ENCODE data around the gene LGALS3BP. TPM values are rescaled to one million over a fixed set of nuclear protein-coding genes. Genes with fewer than 3 reads are reported as not detected.
A peak's percentile ranks its signal among the peaks of the same experiment; 100 is the strongest.

LGALS3BP gene
- total and polyA plus RNA-seq, 2 of the 13 experiments (the other 11 are each of a cell fraction or from before 2014, with no cell fraction given): 137 to 332 TPM

DNA sequence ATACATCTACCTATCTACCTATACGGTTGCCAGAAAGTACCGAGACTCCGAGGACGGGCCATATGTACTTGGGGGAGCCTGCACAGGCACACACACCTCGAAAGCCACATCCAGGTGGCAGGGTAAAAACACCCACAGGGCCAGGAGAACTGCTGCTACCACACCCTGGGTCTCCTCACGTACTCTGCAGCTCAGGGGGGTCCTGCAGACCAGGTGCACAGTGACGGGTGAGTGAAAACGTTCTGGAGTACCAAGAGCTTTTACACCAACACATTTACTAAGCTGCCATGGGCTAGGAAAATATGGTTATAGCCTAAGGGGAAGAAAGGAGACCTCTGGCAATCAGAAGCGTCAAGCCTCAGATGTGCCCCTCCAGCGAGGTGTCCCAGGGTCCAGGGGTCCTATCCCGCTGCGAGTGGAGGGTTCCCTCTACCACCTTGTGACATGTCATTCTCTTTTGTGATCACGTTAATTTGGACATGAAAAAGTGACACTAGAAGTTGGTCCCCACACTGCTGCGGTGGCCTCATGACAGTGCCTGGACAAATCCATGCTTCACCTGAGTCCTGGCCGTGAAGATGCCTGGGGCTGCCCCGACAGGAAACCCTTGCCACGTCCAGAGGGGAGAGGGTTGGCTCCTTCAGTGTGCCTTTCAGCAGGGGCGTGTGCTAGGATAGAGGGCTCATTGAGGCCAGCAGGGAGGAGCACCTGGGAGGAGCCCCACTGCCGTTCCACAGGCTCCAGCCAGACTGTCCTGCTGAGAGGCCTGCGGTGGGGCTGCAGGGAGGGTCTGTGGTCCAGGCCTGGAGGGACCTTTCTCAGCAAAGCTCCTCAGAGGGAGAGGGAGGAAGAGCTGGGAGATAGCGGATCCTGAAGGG is 28.0 kb upstream of the LGALS3BP start:
- BruUV-seq (replicated peaks): no TSS peak
- TF ChIP-seq ZNF350 (CRISPR knock-in tag; IDR thresholded peaks at IDR 0.05; ENCODE audit: borderline replicate concordance, low read depth) (peak; percentile 51; the same call in 1 of the 2 replicates), ZNF263 (CRISPR knock-in tag; IDR thresholded peaks at IDR 0.05) (peak; percentile 96), SIX1 (CRISPR knock-in tag; IDR thresholded peaks at IDR 0.05; ENCODE audit: borderline replicate concordance) (no peak), ZNF124 (CRISPR knock-in tag; IDR thresholded peaks at IDR 0.05) (no peak)
- TF ChIP-seq, protein P1, sequence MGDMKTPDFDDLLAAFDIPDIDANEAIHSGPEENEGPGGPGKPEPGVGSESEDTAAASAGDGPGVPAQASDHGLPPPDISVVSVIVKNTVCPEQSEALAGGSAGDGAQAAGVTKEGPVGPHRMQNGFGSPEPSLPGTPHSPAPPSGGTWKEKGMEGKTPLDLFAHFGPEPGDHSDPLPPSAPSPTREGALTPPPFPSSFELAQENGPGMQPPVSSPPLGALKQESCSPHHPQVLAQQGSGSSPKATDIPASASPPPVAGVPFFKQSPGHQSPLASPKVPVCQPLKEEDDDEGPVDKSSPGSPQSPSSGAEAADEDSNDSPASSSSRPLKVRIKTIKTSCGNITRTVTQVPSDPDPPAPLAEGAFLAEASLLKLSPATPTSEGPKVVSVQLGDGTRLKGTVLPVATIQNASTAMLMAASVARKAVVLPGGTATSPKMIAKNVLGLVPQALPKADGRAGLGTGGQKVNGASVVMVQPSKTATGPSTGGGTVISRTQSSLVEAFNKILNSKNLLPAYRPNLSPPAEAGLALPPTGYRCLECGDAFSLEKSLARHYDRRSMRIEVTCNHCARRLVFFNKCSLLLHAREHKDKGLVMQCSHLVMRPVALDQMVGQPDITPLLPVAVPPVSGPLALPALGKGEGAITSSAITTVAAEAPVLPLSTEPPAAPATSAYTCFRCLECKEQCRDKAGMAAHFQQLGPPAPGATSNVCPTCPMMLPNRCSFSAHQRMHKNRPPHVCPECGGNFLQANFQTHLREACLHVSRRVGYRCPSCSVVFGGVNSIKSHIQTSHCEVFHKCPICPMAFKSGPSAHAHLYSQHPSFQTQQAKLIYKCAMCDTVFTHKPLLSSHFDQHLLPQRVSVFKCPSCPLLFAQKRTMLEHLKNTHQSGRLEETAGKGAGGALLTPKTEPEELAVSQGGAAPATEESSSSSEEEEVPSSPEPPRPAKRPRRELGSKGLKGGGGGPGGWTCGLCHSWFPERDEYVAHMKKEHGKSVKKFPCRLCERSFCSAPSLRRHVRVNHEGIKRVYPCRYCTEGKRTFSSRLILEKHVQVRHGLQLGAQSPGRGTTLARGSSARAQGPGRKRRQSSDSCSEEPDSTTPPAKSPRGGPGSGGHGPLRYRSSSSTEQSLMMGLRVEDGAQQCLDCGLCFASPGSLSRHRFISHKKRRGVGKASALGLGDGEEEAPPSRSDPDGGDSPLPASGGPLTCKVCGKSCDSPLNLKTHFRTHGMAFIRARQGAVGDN (CRISPR knock-in tag; IDR thresholded peaks at IDR 0.05): 0 out of 2 replicates have a peak, but pooled peaks have one; percentile 9
- TF ChIP-seq, protein P2, sequence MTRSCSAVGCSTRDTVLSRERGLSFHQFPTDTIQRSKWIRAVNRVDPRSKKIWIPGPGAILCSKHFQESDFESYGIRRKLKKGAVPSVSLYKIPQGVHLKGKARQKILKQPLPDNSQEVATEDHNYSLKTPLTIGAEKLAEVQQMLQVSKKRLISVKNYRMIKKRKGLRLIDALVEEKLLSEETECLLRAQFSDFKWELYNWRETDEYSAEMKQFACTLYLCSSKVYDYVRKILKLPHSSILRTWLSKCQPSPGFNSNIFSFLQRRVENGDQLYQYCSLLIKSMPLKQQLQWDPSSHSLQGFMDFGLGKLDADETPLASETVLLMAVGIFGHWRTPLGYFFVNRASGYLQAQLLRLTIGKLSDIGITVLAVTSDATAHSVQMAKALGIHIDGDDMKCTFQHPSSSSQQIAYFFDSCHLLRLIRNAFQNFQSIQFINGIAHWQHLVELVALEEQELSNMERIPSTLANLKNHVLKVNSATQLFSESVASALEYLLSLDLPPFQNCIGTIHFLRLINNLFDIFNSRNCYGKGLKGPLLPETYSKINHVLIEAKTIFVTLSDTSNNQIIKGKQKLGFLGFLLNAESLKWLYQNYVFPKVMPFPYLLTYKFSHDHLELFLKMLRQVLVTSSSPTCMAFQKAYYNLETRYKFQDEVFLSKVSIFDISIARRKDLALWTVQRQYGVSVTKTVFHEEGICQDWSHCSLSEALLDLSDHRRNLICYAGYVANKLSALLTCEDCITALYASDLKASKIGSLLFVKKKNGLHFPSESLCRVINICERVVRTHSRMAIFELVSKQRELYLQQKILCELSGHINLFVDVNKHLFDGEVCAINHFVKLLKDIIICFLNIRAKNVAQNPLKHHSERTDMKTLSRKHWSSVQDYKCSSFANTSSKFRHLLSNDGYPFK (CRISPR knock-in tag; IDR thresholded peaks at IDR 0.05; ENCODE audit: borderline replicate concordance): 0 out of 2 replicates have a peak, but pooled peaks have one; percentile 8
- TF ChIP-seq, protein P3, sequence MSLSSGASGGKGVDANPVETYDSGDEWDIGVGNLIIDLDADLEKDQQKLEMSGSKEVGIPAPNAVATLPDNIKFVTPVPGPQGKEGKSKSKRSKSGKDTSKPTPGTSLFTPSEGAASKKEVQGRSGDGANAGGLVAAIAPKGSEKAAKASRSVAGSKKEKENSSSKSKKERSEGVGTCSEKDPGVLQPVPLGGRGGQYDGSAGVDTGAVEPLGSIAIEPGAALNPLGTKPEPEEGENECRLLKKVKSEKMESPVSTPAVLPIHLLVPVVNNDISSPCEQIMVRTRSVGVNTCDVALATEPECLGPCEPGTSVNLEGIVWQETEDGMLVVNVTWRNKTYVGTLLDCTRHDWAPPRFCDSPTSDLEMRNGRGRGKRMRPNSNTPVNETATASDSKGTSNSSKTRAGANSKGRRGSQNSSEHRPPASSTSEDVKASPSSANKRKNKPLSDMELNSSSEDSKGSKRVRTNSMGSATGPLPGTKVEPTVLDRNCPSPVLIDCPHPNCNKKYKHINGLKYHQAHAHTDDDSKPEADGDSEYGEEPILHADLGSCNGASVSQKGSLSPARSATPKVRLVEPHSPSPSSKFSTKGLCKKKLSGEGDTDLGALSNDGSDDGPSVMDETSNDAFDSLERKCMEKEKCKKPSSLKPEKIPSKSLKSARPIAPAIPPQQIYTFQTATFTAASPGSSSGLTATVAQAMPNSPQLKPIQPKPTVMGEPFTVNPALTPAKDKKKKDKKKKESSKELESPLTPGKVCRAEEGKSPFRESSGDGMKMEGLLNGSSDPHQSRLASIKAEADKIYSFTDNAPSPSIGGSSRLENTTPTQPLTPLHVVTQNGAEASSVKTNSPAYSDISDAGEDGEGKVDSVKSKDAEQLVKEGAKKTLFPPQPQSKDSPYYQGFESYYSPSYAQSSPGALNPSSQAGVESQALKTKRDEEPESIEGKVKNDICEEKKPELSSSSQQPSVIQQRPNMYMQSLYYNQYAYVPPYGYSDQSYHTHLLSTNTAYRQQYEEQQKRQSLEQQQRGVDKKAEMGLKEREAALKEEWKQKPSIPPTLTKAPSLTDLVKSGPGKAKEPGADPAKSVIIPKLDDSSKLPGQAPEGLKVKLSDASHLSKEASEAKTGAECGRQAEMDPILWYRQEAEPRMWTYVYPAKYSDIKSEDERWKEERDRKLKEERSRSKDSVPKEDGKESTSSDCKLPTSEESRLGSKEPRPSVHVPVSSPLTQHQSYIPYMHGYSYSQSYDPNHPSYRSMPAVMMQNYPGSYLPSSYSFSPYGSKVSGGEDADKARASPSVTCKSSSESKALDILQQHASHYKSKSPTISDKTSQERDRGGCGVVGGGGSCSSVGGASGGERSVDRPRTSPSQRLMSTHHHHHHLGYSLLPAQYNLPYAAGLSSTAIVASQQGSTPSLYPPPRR (CRISPR knock-in tag; IDR thresholded peaks at IDR 0.05; ENCODE audit: borderline replicate concordance): 0 out of 2 replicates have a peak, but pooled peaks have one; percentile 27
- Histone ChIP-seq H3K9me3 (ENCODE audit: low read length) (peaks cover 2% of the 10 kb centered on the region; the same call in 1 of the 2 replicates), H3K4me2 (ENCODE audit: low read depth, low read length) (peak overlapping the region; percentile 99), H3K27me3 (ENCODE audit: control insufficient read depth in 1 of 2, insufficient read depth in 2 of 2, low read length in 2 of 2) (peaks cover 0 to 2% of the 10 kb centered on the region in 2 experiments; a peak in 1 of 5 replicates), H3K27ac (ENCODE audit: extremely low read length, insufficient read depth, low read length) (no peak overlapping the region), H3K4me3 (replicated peaks in 1 of 3; ENCODE audit: insufficient read depth in 1 of 3, low read depth in 2 of 3, low read length in 3 of 3) (peak overlapping the region; percentile 95 to 98 (median 97); a peak in 3 of 6 replicates), H3K36me3 (replicated peaks in 1 of 2; ENCODE audit: control insufficient read depth in 1 of 2, insufficient read depth in 2 of 2, low read length in 2 of 2) (peaks cover 5 to 7% of the 10 kb centered on the region in 2 experiments; a peak in 2 of 5 replicates), H4K20me1 (ENCODE audit: insufficient read depth, low read length) (no peaks in the 10 kb centered on the region), H3K79me2 (ENCODE audit: insufficient read depth, low read length) (peaks cover 52% of the 10 kb centered on the region), H3K4me1 (ENCODE audit: insufficient read depth, low read length) (peaks cover 73% of the 10 kb centered on the region), H3K9ac (ENCODE audit: insufficient read depth, low read depth, low read length) (peak overlapping the region; percentile 93; the same call in 1 of the 2 replicates), H2AFZ (ENCODE audit: low read length) (no peak overlapping the region)
- DNase-seq (ENCODE audit: low spot score) (no peak), FAIRE-seq (no peak), ATAC-seq (no peak)
- ChIA-PET CTCF (ENCODE audit: low intra/inter-chr PET ratio, low total read pairs) (no interaction called here), POLR2A (interaction anchor here (1.0 to 2.0 kb wide), 2 partner anchors 20 to 28 kb away, joined by 3 to 9 read pairs; partner anchors contain the start of gene LGALS3BP)
- in situ Hi-C loops (cut with HindIII; ENCODE audit: extremely low pct_ligation_motif_present, low pct_unique_long_range_greater_than_20kb): no loop called here
- intact Hi-C loops (cut with micrococcal nuclease; ENCODE audit: unreplicated experiment): loop anchor here (2.0 kb wide), 1 partner anchor 27 kb away; no protein-coding TSS in a partner anchor
- WGBS (ENCODE audit: low lambda C conversion rate): 89% methylated on average over 21 of the region's 21 CpGs

Data from HepG2 (cell line).